MCF 10A (cell line): ENCODE data around the gene ARHGAP15. TPM values are rescaled to one million over a fixed set of nuclear protein-coding genes. Genes with fewer than 3 reads are reported as not detected.

Experiments used
- BruUV-seq: library from RNA; stranded (reverse); fragments of 400-500 nt; replicated peaks from 2 replicates; lab custom pipeline; 2021; lab: Mats Ljungman, UMichigan
- CTCF ChIA-PET: fragments of 300-600 bp; sonication (Branson Sonifier 250); formaldehyde crosslinking; extraction: SDS; loops from one replicate; lab custom pipeline; 2021; ENCODE audit warnings: antibody characterized with exemption, inconsistent platforms; lab: Yijun Ruan, JAX
- POLR2A ChIA-PET: fragments of 300-600, 350-650 bp; sonication (Branson Sonifier 250); formaldehyde crosslinking; extraction: SDS; loops from one replicate; lab custom pipeline; 2020; ENCODE audit warnings: antibody characterized with exemption, inconsistent platforms; lab: Yijun Ruan, JAX
- DNase-seq: peaks from one replicate; pipeline ENCODE4 v3.0.0-alpha.2; 2018; ENCODE audit not compliant: unreplicated experiment
- H3K27ac Mint-ChIP-seq: one replicate; pipeline ENCODE4 v1.8.0; 2022; ENCODE audit warnings: mild to moderate bottlenecking, low read depth, mixed read lengths; ENCODE audit not compliant: unreplicated experiment
- H3K27me3 Mint-ChIP-seq: one replicate; pipeline ENCODE4 v1.8.0; 2022; ENCODE audit warnings: mixed read lengths; ENCODE audit not compliant: insufficient read depth, unreplicated experiment
- H3K36me3 Mint-ChIP-seq: one replicate; pipeline ENCODE4 v1.8.0; 2022; ENCODE audit warnings: mild to moderate bottlenecking, moderate library complexity, mixed read lengths; ENCODE audit not compliant: insufficient read depth, unreplicated experiment
- H3K4me1 Mint-ChIP-seq: one replicate; pipeline ENCODE4 v1.8.0; 2022; ENCODE audit warnings: mixed read lengths; ENCODE audit not compliant: insufficient read depth, unreplicated experiment
- H3K4me3 Mint-ChIP-seq: one replicate; pipeline ENCODE4 v1.8.0; 2022; ENCODE audit warnings: mild to moderate bottlenecking, moderate library complexity, mixed read lengths; ENCODE audit not compliant: unreplicated experiment
- H3K9me3 Mint-ChIP-seq: one replicate; pipeline ENCODE4 v1.8.0; 2022; ENCODE audit warnings: mixed read lengths; ENCODE audit not compliant: unreplicated experiment
- intact Hi-C: fragments of 100-400 bp; cut with micrococcal nuclease; formaldehyde crosslinking; loops from 2 replicates; pipeline ENCODE4 v1.14.1; 2022
- total RNA-seq: library from RNA; stranded (reverse); gene quantifications from 2 replicates; pipeline ENCODE4 v1.2.3, GENCODE V29; 2022
- TF ChIP-seq, protein P1 (sequence below): fragments of 200-600 bp; IDR thresholded peaks from one replicate; pipeline ENCODE4 v1.8.0; 2022; ENCODE audit warnings: antibody characterized with exemption, mild to moderate bottlenecking; ENCODE audit not compliant: unreplicated experiment

The ARHGAP15 gene
- total RNA-seq, 1 experiment from 2014 or later = not detected

DNA sequence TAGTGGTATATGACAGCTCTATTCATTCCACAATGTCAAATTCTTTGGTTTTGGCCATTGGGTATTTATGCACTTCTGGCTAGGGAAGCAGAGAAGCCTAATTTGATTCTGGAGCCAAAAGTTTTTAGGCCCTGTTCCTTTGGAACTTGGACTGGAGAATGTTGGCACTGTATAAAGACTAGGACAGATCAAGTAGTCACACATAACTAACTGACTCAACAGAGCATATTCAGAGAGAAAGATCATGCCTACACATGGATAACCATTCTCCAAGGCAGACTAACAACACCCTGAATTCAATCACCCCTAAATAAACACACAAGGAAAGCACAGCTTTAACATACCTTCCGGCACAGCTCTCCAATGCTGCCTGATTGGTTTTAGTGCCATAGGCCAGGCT is 62.9 kb downstream of the ARHGAP15 start:
- Mint-ChIP-seq H3K4me3 (no peak overlapping the region), H3K27ac (no peak overlapping the region), H3K9me3 (no peaks in the 10 kb centered on the region), H3K27me3 (no peaks in the 10 kb centered on the region), H3K4me1 (no peaks in the 10 kb centered on the region), H3K36me3 (no peaks in the 10 kb centered on the region)
- CTCF ChIA-PET = no interaction called here
- TF ChIP-seq, protein P1, sequence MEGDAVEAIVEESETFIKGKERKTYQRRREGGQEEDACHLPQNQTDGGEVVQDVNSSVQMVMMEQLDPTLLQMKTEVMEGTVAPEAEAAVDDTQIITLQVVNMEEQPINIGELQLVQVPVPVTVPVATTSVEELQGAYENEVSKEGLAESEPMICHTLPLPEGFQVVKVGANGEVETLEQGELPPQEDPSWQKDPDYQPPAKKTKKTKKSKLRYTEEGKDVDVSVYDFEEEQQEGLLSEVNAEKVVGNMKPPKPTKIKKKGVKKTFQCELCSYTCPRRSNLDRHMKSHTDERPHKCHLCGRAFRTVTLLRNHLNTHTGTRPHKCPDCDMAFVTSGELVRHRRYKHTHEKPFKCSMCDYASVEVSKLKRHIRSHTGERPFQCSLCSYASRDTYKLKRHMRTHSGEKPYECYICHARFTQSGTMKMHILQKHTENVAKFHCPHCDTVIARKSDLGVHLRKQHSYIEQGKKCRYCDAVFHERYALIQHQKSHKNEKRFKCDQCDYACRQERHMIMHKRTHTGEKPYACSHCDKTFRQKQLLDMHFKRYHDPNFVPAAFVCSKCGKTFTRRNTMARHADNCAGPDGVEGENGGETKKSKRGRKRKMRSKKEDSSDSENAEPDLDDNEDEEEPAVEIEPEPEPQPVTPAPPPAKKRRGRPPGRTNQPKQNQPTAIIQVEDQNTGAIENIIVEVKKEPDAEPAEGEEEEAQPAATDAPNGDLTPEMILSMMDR = no peak
- POLR2A ChIA-PET = interaction anchor here (0.7 kb wide), 1 partner anchor 176 kb away, joined by 3 read pairs; no protein-coding TSS in a partner anchor
- no TSS peak for BruUV-seq
- no peak for DNase-seq
- intact Hi-C loops = no loop called here

DNA sequence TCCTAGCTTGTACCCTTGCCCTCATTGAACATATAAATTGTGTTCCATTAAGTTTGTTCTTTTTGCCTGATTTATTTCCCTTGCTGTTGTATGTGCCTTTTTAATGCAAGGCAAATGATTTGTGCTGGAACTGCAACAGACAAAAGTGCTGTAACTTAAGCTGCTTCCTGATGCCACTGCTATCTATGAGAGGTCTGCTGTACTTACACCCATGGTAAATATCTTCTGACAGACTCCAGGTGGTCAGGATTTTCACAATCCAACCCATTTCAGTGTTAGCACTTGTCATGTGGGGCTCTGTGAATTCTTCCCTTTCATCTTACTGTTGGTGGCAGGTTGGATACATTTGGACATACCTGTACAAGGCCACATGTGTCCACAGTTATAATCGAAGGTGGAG is 63.5 kb downstream of the ARHGAP15 start:
- Mint-ChIP-seq H3K9me3 (no peaks in the 10 kb centered on the region), H3K4me3 (no peak overlapping the region), H3K36me3 (no peaks in the 10 kb centered on the region), H3K27me3 (no peaks in the 10 kb centered on the region), H3K27ac (no peak overlapping the region), H3K4me1 (no peaks in the 10 kb centered on the region)
- TF ChIP-seq, protein P1 = no peak
- intact Hi-C loops = no loop called here
- POLR2A ChIA-PET = interaction anchor here (0.7 kb wide), 1 partner anchor 1003 kb away, joined by 3 read pairs; no protein-coding TSS in a partner anchor
- CTCF ChIA-PET = interaction anchor here (0.7 kb wide), 1 partner anchor 12 kb away, joined by 5 read pairs; no protein-coding TSS in a partner anchor
- DNase-seq = no peak
- no TSS peak for BruUV-seq

DNA sequence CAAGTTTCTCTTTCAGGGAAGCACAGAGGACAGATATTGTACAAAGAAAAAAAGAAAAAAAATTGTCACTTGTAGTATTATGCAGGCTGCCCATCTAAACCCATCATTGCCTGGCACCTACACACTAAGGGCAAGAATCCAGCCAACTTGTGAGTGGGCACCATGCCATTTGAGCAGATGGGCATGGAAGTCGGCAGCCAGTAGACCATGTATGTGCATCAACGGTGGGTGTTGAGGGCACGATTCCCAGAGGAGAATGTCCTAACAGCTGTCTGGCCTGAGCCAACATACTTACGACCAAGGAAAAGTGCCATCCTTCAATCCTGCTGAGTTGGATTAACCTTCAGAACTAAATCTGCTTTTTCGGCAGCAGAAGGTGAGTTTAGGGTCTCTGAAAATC is 63.9 kb downstream of the ARHGAP15 start:
- BruUV-seq = no TSS peak

DNA sequence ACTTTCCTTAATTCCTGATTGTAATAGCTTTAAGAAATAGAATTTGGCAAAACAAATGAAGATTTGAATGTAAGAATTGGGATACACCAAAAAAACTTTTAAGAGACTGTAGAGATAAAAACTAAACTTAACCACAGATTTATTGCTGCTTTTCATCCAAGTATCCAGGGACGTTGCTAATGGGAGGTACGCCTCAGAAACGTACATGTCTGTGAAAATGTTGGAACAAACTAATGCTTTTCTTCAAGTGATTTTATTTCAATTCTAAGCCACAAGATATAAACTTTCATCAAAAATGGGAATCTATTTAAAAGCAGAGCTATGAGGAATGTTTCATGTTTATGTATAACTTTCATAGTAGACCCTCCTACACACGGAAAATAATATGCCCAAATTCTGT is 66.3 kb downstream of the ARHGAP15 start:
- BruUV-seq = no TSS peak
- TF ChIP-seq, protein P1 = no peak

More for the DNA sequence above, 63.9 kb downstream of the ARHGAP15 start:
- ChIA-PET POLR2A (interaction anchor here (0.7 kb wide), 1 partner anchor 1002 kb away, joined by 3 read pairs; no protein-coding TSS in a partner anchor), CTCF (interaction anchor here (0.7 to 0.8 kb wide), 2 partner anchors 11 to 66 kb away, joined by 3 to 5 read pairs; no protein-coding TSS in a partner anchor)
- Mint-ChIP-seq H3K27me3 (no peaks in the 10 kb centered on the region), H3K4me1 (no peaks in the 10 kb centered on the region), H3K9me3 (no peaks in the 10 kb centered on the region), H3K36me3 (no peaks in the 10 kb centered on the region), H3K27ac (no peak overlapping the region), H3K4me3 (no peak overlapping the region)
- intact Hi-C loops = no loop called here
- no peak for DNase-seq
- TF ChIP-seq, protein P1 = no peak

More for the DNA sequence above, 66.3 kb downstream of the ARHGAP15 start:
- DNase-seq = no peak
- intact Hi-C loops = no loop called here
- Mint-ChIP-seq H3K4me1 (no peaks in the 10 kb centered on the region), H3K36me3 (no peaks in the 10 kb centered on the region), H3K4me3 (no peak overlapping the region), H3K27ac (no peak overlapping the region), H3K27me3 (no peaks in the 10 kb centered on the region), H3K9me3 (no peaks in the 10 kb centered on the region)
- POLR2A ChIA-PET = no interaction called here
- CTCF ChIA-PET = interaction anchor here (1.3 kb wide), 1 partner anchor 10 kb away, joined by 4 read pairs; no protein-coding TSS in a partner anchor
